GM18870 (cell line): ENCODE measurements around the gene PIK3C3.

Experiments
- ATAC-seq: cut with Tn5 transposase; IDR thresholded peaks from one replicate; pipeline ENCODE4 v1.9.1; 2021; ENCODE audit warnings: moderate library complexity; ENCODE audit not compliant: unreplicated experiment

Gene PIK3C3

GRCh38 chr18:42113529-42114191 lies 158.6 kb downstream of the PIK3C3 start:
- ATAC-seq: peak; percentile 72

- ATAC-seq: peak; percentile 93
Observed at GRCh38 chr18:42114310-42114943, 159.4 kb downstream of the PIK3C3 start.

GRCh38 chr18:42126586-42126985 lies 171.6 kb downstream of the PIK3C3 start:
- no peak for ATAC-seq

GRCh38 chr18:42131066-42131929 lies 176.3 kb downstream of the PIK3C3 start:
- ATAC-seq: no peak

GRCh38 chr18:42131930-42132244 lies 176.9 kb downstream of the PIK3C3 start:
- ATAC-seq: no peak
